Measurements from ENCODE around the gene PHF12.

- TF ChIP-seq EZH2 (IDR thresholded peaks at IDR 0.05): no peak
- TF ChIP-seq, protein P1, sequence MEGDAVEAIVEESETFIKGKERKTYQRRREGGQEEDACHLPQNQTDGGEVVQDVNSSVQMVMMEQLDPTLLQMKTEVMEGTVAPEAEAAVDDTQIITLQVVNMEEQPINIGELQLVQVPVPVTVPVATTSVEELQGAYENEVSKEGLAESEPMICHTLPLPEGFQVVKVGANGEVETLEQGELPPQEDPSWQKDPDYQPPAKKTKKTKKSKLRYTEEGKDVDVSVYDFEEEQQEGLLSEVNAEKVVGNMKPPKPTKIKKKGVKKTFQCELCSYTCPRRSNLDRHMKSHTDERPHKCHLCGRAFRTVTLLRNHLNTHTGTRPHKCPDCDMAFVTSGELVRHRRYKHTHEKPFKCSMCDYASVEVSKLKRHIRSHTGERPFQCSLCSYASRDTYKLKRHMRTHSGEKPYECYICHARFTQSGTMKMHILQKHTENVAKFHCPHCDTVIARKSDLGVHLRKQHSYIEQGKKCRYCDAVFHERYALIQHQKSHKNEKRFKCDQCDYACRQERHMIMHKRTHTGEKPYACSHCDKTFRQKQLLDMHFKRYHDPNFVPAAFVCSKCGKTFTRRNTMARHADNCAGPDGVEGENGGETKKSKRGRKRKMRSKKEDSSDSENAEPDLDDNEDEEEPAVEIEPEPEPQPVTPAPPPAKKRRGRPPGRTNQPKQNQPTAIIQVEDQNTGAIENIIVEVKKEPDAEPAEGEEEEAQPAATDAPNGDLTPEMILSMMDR (IDR thresholded peaks at IDR 0.05 in 2 of 3, conservative IDR thresholded peaks at IDR 0.05 in 1 of 3; ENCODE audit: borderline replicate concordance in 1 of 3, insufficient read depth in 1 of 3, low read depth in 2 of 3, low read length in 2 of 3): no peak
- no peak for TF ChIP-seq EGR1 (IDR thresholded peaks at IDR 0.05; ENCODE audit: low read depth)
- TF ChIP-seq POLR2A (IDR thresholded peaks at IDR 0.05; ENCODE audit: borderline replicate concordance, extremely low read depth, insufficient read depth, insufficient read length): no peak
Observed at GRCh38 chr17:28955408-28955807, 4.1 kb upstream of the PHF12 start.
